Activated naive CD4-positive, alpha-beta T cell treated with Interleukin-2 at 50 U/mL for 16 hours (primary cell): ENCODE measurements around the gene AFAP1L2.

Source experiments
- DNase-seq: peaks from one replicate; pipeline ENCODE4 v3.0.0-alpha.2; 2020

AFAP1L2 gene

GRCh38 chr10:114284346-114285071, 119.8 kb downstream of the AFAP1L2 start:
- no peak for DNase-seq

GRCh38 chr10:114283535-114284234, 120.6 kb downstream of the AFAP1L2 start:
- DNase-seq = no peak

GRCh38 chr10:114283091-114283490, 121.2 kb downstream of the AFAP1L2 start:
- no peak for DNase-seq

- DNase-seq = no peak
These were observed 121.8 kb downstream of the AFAP1L2 start for GRCh38 chr10:114282526-114282925.

GRCh38 chr10:114281461-114281860, 122.8 kb downstream of the AFAP1L2 start:
- no peak for DNase-seq

- DNase-seq = no peak
These were observed 123.3 kb downstream of the AFAP1L2 start for GRCh38 chr10:114281006-114281405.

GRCh38 chr10:114279901-114280644, 124.2 kb downstream of the AFAP1L2 start:
- no peak for DNase-seq

GRCh38 chr10:114279289-114279688, 125.0 kb downstream of the AFAP1L2 start:
- no peak for DNase-seq

GRCh38 chr10:114278884-114279191, 125.5 kb downstream of the AFAP1L2 start:
- DNase-seq = no peak

GRCh38 chr10:114278140-114278883, 126.0 kb downstream of the AFAP1L2 start:
- DNase-seq = no peak

- DNase-seq = no peak
These were observed 127.6 kb downstream of the AFAP1L2 start for GRCh38 chr10:114276671-114277070.

- DNase-seq = no peak
These were observed 128.2 kb downstream of the AFAP1L2 start for GRCh38 chr10:114276066-114276465.

- DNase-seq = no peak
These were observed 129.5 kb downstream of the AFAP1L2 start for GRCh38 chr10:114274616-114275453.

GRCh38 chr10:114273910-114274309, 130.4 kb downstream of the AFAP1L2 start:
- no peak for DNase-seq

GRCh38 chr10:114272696-114273095, 131.6 kb downstream of the AFAP1L2 start:
- no peak for DNase-seq

- no peak for DNase-seq
These were observed 132.5 kb downstream of the AFAP1L2 start for GRCh38 chr10:114271779-114272167.

GRCh38 chr10:114271075-114271778, 133.1 kb downstream of the AFAP1L2 start:
- no peak for DNase-seq

- DNase-seq = no peak
These were observed 137.8 kb downstream of the AFAP1L2 start for GRCh38 chr10:114266521-114266920.

GRCh38 chr10:114265392-114266053, 138.8 kb downstream of the AFAP1L2 start:
- no peak for DNase-seq

GRCh38 chr10:114262496-114262895, 141.8 kb downstream of the AFAP1L2 start:
- DNase-seq = no peak

- no peak for DNase-seq
These were observed 143.2 kb downstream of the AFAP1L2 start for GRCh38 chr10:114261076-114261475.
